ENCODE data around the gene PPP4C. TPM values are rescaled to one million over a fixed set of nuclear protein-coding genes. Genes with fewer than 3 reads are reported as not detected.
A peak's percentile ranks its signal among the peaks of the same experiment; 100 is the strongest.

The PPP4C gene
- total RNA-seq, 1 experiment from 2014 or later = 246 TPM

GRCh38 chr16:30027588-30028437 is 48.0 kb upstream of the PPP4C start:
- ChIA-PET POLR2A (ENCODE audit: unreplicated experiment) (no interaction called here), CTCF (interaction anchor here (0.6 kb wide), 1 partner anchor 180 kb away, joined by 3 read pairs; no protein-coding TSS in a partner anchor)
- Histone ChIP-seq H3K4me1 (replicated peaks; ENCODE audit: insufficient read depth) (no peaks in the 10 kb centered on the region), H3K79me2 (ENCODE audit: low read depth) (no peaks in the 10 kb centered on the region), H3K9me2 (ENCODE audit: insufficient read depth) (no peaks in the 10 kb centered on the region), H3F3A (ENCODE audit: insufficient read depth, low read depth) (0 out of 2 replicates have a peak, but pooled peaks cover 5% of the 10 kb centered on the region), H3K36me3 (ENCODE audit: low read depth) (no peaks in the 10 kb centered on the region), H4K20me1 (ENCODE audit: insufficient read depth) (no peaks in the 10 kb centered on the region), H3K9me3 (ENCODE audit: insufficient read depth, low read depth) (no peaks in the 10 kb centered on the region), H2AFZ (no peak overlapping the region), H3K27me3 (ENCODE audit: insufficient read depth, low read depth) (peaks cover 85% of the 10 kb centered on the region), H3K4me3 (no peak overlapping the region), H3K27ac (no peak overlapping the region), H3K4me2 (no peak overlapping the region)
- no peak for DNase-seq
- intact Hi-C loops (cut with micrococcal nuclease; ENCODE audit: unreplicated experiment) = no loop called here
- BruUV-seq (replicated peaks) = no TSS peak
- TF ChIP-seq EZH2 (IDR thresholded peaks at IDR 0.05; ENCODE audit: low read depth) (no peak), CTCF (conservative IDR thresholded peaks at IDR 0.05) (no peak)

- no peaks in the 10 kb centered on the region for H4K20me1 ChIP-seq (ENCODE audit: insufficient read depth)
- H3K9me3 ChIP-seq (ENCODE audit: insufficient read depth, low read depth) = no peaks in the 10 kb centered on the region
- H3K79me2 ChIP-seq (ENCODE audit: low read depth) = no peaks in the 10 kb centered on the region
- H3K27me3 ChIP-seq (ENCODE audit: insufficient read depth, low read depth) = peaks cover 79% of the 10 kb centered on the region
- CTCF ChIA-PET = no interaction called here
- no peak overlapping the region for H3K4me3 ChIP-seq
- intact Hi-C loops (cut with micrococcal nuclease; ENCODE audit: unreplicated experiment) = no loop called here
- DNase-seq = peak in 1 of 2 experiments; percentile 51
- no peak overlapping the region for H3K4me2 ChIP-seq
- no peak overlapping the region for H3K27ac ChIP-seq
- no TSS peak for BruUV-seq (replicated peaks)
- no peaks in the 10 kb centered on the region for H3K4me1 ChIP-seq (replicated peaks; ENCODE audit: insufficient read depth)
- no peak overlapping the region for H2AFZ ChIP-seq
- H3K9me2 ChIP-seq (ENCODE audit: insufficient read depth) = no peaks in the 10 kb centered on the region
- H3K36me3 ChIP-seq (ENCODE audit: low read depth) = no peaks in the 10 kb centered on the region
- no peak for TF ChIP-seq CTCF (conservative IDR thresholded peaks at IDR 0.05)
- no peak for TF ChIP-seq EZH2 (IDR thresholded peaks at IDR 0.05; ENCODE audit: low read depth)
- H3F3A ChIP-seq (ENCODE audit: insufficient read depth, low read depth) = 0 out of 2 replicates have a peak, but pooled peaks cover 5% of the 10 kb centered on the region
- POLR2A ChIA-PET (ENCODE audit: unreplicated experiment) = no interaction called here
These were observed 47.2 kb upstream of the PPP4C start for GRCh38 chr16:30028438-30029076.

GRCh38 chr16:30030011-30030685 is 45.6 kb upstream of the PPP4C start:
- DNase-seq = no peak
- BruUV-seq (replicated peaks) = no TSS peak
- Histone ChIP-seq H3K36me3 (ENCODE audit: low read depth) (no peaks in the 10 kb centered on the region), H3K9me3 (ENCODE audit: insufficient read depth, low read depth) (no peaks in the 10 kb centered on the region), H3K27ac (no peak overlapping the region), H3K4me3 (no peak overlapping the region), H3K79me2 (ENCODE audit: low read depth) (no peaks in the 10 kb centered on the region), H4K20me1 (ENCODE audit: insufficient read depth) (no peaks in the 10 kb centered on the region), H3K27me3 (ENCODE audit: insufficient read depth, low read depth) (peaks cover 63% of the 10 kb centered on the region), H3K4me1 (replicated peaks; ENCODE audit: insufficient read depth) (no peaks in the 10 kb centered on the region), H3K4me2 (no peak overlapping the region), H2AFZ (no peak overlapping the region), H3F3A (ENCODE audit: insufficient read depth, low read depth) (0 out of 2 replicates have a peak, but pooled peaks cover 5% of the 10 kb centered on the region), H3K9me2 (ENCODE audit: insufficient read depth) (no peaks in the 10 kb centered on the region)
- ChIA-PET CTCF (no interaction called here), POLR2A (ENCODE audit: unreplicated experiment) (no interaction called here)
- no peak for TF ChIP-seq EZH2 (IDR thresholded peaks at IDR 0.05; ENCODE audit: low read depth)
- intact Hi-C loops (cut with micrococcal nuclease; ENCODE audit: unreplicated experiment) = no loop called here

All from PC-9 (cell line).